NB4 (cell line): Measurements from ENCODE around the gene TMEM52B.

Experiments
- CTCF ChIP-seq: IDR thresholded peaks from one replicate; pipeline ENCODE4 v1.5.1; 2012; ENCODE audit warnings: low read depth, low read length
- MAX ChIP-seq: IDR thresholded peaks from 2 replicates; pipeline ENCODE4 v1.6.1; 2011; ENCODE audit warnings: low read depth, low read length
- MYC ChIP-seq: IDR thresholded peaks from 2 replicates; pipeline ENCODE4 v1.6.1; 2011; ENCODE audit warnings: low read depth, low read length
- POLR2A ChIP-seq: IDR thresholded peaks from 2 replicates; pipeline ENCODE4 v1.6.1; 2011; ENCODE audit warnings: mild to moderate bottlenecking; ENCODE audit not compliant: insufficient read length; ENCODE audit errors: extremely low read depth

- no peak for TF ChIP-seq CTCF
- TF ChIP-seq POLR2A = no peak
- TF ChIP-seq MAX = no peak
- no peak for TF ChIP-seq MYC
Measured at GRCh38 chr12:10151621-10152020, 27.2 kb upstream of the TMEM52B start.
